BE2C (cell line): ENCODE results near the gene CCDC40.
"Not testable (repeated sequence)": the region's sequence is repeated elsewhere in the genome, so short reads cannot be mapped to it uniquely, and the experiment has no call there.

Experiments used
- DNase-seq: peaks from one replicate; pipeline ENCODE4 v3.0.0-alpha.2; 2020
- H3K27me3 ChIP-seq: fragments of 250-450 bp; sonication (Bioruptor Pico); 2 replicates; pipeline ENCODE4 v1.5.1; 2020; ENCODE audit warnings: mild to moderate bottlenecking
- H3K36me3 ChIP-seq: fragments of 250-450 bp; sonication (Bioruptor Pico); 2 replicates; pipeline ENCODE4 v1.5.1; 2020; ENCODE audit warnings: mild to moderate bottlenecking
- H3K4me1 ChIP-seq: fragments of 250-450 bp; sonication (Bioruptor Pico); 2 replicates; pipeline ENCODE4 v1.5.1; 2020
- H3K4me3 ChIP-seq: 2 replicates; pipeline ENCODE4 v1.5.1; 2011; ENCODE audit warnings: low read depth, low read length
- H3K9me3 ChIP-seq: fragments of 250-450 bp; sonication (Bioruptor Pico); 2 replicates; pipeline ENCODE4 v1.5.1; 2020
- TF ChIP-seq, protein P1 (sequence below): IDR thresholded peaks from 2 replicates; pipeline ENCODE4 v1.5.1; 2012; ENCODE audit warnings: mild to moderate bottlenecking, low read depth, low read length

The CCDC40 gene

DNA sequence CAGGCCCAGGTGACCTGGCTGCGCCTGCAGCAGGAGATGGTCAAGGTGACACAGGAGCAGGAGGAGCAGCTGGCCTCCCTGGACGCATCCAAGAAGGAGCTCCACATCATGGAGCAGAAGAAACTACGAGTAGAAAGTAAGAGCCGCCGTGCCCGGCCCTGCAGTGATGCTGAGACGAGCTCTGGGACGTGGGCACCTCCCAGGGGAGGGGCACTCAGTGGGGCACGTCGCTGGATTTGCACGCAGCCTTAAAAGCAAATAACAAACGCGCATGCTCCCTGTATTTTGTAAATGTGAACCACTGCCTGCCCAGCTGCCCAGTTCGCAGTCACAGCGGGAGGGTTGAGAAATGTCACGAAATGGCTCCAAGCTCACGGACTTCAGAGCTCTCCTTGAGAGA is 49.6 kb downstream of the CCDC40 start:
- DNase-seq = no peak
- H3K36me3 ChIP-seq = no peaks in the 10 kb centered on the region
- no peaks in the 10 kb centered on the region for H3K9me3 ChIP-seq
- peaks cover 3% of the 10 kb centered on the region; the same call in 1 of the 2 replicates for H3K4me1 ChIP-seq
- no peak overlapping the region for H3K4me3 ChIP-seq
- TF ChIP-seq, protein P1, sequence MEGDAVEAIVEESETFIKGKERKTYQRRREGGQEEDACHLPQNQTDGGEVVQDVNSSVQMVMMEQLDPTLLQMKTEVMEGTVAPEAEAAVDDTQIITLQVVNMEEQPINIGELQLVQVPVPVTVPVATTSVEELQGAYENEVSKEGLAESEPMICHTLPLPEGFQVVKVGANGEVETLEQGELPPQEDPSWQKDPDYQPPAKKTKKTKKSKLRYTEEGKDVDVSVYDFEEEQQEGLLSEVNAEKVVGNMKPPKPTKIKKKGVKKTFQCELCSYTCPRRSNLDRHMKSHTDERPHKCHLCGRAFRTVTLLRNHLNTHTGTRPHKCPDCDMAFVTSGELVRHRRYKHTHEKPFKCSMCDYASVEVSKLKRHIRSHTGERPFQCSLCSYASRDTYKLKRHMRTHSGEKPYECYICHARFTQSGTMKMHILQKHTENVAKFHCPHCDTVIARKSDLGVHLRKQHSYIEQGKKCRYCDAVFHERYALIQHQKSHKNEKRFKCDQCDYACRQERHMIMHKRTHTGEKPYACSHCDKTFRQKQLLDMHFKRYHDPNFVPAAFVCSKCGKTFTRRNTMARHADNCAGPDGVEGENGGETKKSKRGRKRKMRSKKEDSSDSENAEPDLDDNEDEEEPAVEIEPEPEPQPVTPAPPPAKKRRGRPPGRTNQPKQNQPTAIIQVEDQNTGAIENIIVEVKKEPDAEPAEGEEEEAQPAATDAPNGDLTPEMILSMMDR = no peak
- H3K27me3 ChIP-seq = no peaks in the 10 kb centered on the region

DNA sequence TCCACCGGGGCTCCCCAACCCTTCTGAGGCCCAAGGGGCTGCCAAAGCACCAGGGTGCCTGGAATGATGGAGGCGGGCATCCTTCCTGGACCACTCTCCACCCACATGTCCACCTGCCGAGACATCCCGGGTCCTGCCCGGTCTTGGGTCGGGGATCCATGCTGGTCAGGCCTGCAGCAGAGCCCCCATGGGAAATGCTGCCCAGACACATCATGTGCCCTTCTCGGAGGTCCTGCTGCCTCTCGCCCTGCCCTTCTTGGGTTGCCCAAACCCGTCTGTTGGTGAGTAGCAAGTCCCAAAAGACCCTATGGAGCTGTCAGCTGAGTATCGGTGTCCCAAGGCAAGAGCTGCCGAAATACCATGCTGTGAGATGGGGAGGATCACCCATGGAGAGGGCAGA is 50.2 kb downstream of the CCDC40 start:
- Histone ChIP-seq H3K9me3 (no peaks in the 10 kb centered on the region), H3K36me3 (no peaks in the 10 kb centered on the region), H3K4me1 (peaks cover 3% of the 10 kb centered on the region; the same call in 1 of the 2 replicates), H3K4me3 (no peak overlapping the region), H3K27me3 (no peaks in the 10 kb centered on the region)
- TF ChIP-seq, protein P1 = no peak
- DNase-seq = no peak

DNA sequence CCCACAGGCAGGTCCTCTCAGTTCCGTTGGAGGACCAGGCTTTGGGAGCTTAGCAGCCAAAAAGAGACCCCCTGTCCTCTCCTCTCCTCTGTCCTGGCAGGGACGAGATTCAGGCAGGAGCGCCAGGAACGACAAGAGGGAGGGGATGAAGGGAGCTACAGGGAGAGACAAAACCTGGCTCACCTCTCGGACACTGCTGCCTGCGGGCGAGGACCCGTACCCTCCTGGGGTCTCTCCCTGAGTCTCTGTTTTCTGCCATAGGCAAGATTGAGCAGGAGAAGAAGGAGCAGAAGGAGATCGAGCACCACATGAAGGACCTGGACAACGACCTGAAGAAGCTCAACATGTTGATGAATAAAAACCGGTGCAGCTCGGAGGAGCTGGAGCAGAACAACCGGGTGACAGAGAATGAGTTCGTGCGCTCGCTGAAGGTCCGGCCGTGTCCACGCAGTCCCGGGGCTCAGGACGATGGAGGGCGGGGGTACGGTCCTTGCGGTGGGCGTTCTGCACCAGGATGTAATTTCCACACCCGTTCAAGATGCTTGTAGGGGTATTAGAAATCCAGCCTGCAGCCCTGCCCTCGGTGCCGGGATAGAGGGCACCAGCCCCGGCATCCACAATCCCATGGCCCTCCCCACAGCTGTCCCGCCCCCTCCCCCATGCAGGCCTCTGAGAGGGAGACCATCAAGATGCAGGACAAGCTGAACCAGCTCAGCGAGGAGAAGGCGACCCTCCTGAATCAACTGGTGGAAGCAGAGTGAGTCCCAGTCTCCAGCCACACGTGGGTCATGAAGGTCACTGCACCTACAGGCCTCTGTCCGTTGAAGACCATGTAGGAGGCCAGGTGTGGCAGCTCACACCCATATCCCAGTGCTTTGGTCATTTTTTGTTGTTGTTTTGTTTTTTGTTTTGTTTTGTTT is 51.2 kb downstream of the CCDC40 start:
- TF ChIP-seq, protein P1 = no peak
- no peak for DNase-seq

DNA sequence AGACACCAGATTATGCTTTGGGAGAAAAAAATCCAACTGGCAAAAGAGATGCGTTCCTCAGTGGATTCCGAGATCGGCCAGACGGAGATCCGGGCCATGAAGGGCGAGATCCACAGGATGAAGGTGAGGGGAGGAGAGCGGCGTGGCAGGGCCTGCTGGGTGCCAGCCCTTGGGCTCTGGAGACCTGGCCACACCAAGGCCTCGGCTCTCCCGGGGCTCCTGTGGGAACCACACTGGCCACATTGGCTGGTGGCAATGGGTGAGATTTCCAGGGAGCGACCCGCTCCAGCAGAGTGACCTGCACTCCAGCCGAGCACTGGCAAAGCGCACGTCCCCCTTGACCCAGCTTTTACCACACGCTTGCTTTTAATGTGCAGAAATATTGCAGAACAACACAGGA is 53.3 kb downstream of the CCDC40 start:
- TF ChIP-seq, protein P1 = no peak

More for the DNA sequence above, 51.2 kb downstream of the CCDC40 start:
- Histone ChIP-seq H3K36me3 (no peaks in the 10 kb centered on the region), H3K4me3 (no peak overlapping the region), H3K27me3 (no peaks in the 10 kb centered on the region), H3K9me3 (no peaks in the 10 kb centered on the region), H3K4me1 (peaks cover 3% of the 10 kb centered on the region; the same call in 1 of the 2 replicates)

DNA sequence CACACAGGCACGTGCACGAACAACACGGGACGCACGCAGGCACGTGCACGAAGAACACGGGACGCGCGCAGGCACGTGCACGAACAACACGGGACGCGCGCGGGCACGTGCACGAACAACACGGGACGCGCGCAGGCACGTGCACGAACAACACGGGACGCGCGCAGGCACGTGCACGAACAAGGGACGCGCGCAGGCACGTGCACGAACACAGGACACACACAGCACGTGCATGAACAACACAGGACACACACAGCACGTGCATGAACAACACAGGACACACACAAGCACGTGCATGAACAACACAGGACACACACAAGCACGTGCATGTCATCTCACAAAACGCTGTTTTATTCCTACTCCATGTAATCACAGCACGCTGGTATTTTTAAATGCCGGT is 53.7 kb downstream of the CCDC40 start:
- H3K36me3 ChIP-seq, H3K4me3 ChIP-seq, H3K9me3 ChIP-seq, H3K4me1 ChIP-seq, H3K27me3 ChIP-seq, DNase-seq: not testable (repeated sequence)

More for the DNA sequence above, 53.3 kb downstream of the CCDC40 start:
- no peaks in the 10 kb centered on the region for H3K9me3 ChIP-seq
- no peaks in the 10 kb centered on the region for H3K4me1 ChIP-seq
- no peaks in the 10 kb centered on the region for H3K36me3 ChIP-seq
- H3K27me3 ChIP-seq = no peaks in the 10 kb centered on the region
- H3K4me3 ChIP-seq = no peak overlapping the region
- DNase-seq = no peak

DNA sequence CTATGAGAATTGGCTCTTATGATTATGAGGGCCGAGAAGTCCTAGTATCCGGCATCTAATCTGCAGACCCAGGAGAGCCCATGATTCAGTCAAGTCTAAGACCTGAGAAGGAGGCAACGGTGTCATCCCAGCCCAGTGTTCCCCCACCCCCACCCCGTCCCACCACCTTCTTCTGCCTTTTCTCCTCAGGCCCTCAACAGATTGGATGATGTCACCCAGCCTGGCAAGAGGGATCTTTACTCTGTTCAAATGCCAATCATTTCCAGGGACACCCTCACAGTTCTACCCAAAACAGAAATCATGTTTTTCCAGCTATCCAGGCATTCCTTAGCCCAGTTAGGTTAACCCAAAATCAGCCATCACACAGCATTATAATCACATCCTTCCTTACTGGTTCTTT is 54.9 kb downstream of the CCDC40 start:
- no peaks in the 10 kb centered on the region for H3K36me3 ChIP-seq
- no peaks in the 10 kb centered on the region for H3K9me3 ChIP-seq
- no peaks in the 10 kb centered on the region for H3K4me1 ChIP-seq
- DNase-seq = no peak
- no peaks in the 10 kb centered on the region for H3K27me3 ChIP-seq
- TF ChIP-seq, protein P1 = no peak
- no peak overlapping the region for H3K4me3 ChIP-seq
